GM12801 (cell line): ENCODE data around the gene BTN1A1.

Experiments used
- TF ChIP-seq, protein P1 (sequence below): IDR thresholded peaks from one replicate; pipeline ENCODE4 v1.5.1; 2011; ENCODE audit warnings: control low read depth; ENCODE audit not compliant: insufficient read length; ENCODE audit errors: extremely low read depth

The BTN1A1 gene

DNA sequence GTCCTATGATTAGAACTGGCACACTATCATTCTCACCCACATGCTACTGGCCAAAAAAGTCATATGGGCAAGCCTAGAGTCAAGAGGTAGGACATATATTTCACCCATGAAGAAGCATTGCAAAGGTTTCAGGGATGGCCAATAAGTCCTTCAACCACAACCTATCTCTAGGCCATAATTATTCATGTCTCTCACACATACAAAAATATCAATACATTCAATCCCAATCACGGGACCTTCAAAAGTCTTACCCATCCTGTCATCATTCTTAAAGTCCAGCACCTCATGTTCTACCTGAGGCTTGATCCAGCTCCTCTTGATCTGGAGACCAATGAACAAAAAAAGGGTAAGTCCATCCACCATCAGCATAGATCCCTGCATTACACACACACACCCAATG lies 12.6 kb upstream of the BTN1A1 start:
- TF ChIP-seq, protein P1, sequence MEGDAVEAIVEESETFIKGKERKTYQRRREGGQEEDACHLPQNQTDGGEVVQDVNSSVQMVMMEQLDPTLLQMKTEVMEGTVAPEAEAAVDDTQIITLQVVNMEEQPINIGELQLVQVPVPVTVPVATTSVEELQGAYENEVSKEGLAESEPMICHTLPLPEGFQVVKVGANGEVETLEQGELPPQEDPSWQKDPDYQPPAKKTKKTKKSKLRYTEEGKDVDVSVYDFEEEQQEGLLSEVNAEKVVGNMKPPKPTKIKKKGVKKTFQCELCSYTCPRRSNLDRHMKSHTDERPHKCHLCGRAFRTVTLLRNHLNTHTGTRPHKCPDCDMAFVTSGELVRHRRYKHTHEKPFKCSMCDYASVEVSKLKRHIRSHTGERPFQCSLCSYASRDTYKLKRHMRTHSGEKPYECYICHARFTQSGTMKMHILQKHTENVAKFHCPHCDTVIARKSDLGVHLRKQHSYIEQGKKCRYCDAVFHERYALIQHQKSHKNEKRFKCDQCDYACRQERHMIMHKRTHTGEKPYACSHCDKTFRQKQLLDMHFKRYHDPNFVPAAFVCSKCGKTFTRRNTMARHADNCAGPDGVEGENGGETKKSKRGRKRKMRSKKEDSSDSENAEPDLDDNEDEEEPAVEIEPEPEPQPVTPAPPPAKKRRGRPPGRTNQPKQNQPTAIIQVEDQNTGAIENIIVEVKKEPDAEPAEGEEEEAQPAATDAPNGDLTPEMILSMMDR: no peak

GRCh38 chr6:26489996-26490964 lies 9.8 kb upstream of the BTN1A1 start:
- TF ChIP-seq, protein P1: no peak

DNA sequence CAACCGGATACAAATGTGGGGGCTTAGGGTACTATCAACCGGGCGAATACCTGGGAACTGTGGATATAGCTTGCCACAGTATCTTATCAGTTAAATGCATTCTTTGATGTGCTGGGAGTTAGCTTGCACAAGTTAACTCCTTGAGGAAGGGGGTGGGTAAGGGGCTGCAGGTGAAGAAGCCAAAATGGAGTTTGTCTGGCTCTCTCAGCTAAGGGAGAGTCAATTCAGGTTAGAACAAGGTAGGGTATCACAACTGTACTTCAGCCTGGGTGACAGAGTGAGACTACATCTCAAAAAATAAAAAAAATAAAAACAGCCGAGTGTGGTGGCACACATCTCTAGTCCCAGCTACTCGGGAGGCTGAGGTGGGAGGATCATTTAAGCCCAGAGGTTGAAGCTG lies 8.5 kb upstream of the BTN1A1 start:
- TF ChIP-seq, protein P1: no peak

- TF ChIP-seq, protein P1: no peak
These were observed 6.8 kb upstream of the BTN1A1 start for GRCh38 chr6:26493258-26493657.

GRCh38 chr6:26494117-26494516 lies 6.0 kb upstream of the BTN1A1 start:
- TF ChIP-seq, protein P1: no peak

- TF ChIP-seq, protein P1: no peak
These were observed 4.8 kb upstream of the BTN1A1 start for GRCh38 chr6:26495281-26495680.

- TF ChIP-seq, protein P1: no peak
These were observed 2.5 kb upstream of the BTN1A1 start for GRCh38 chr6:26497610-26498009.
